Mammary epithelial cell (primary cell): Measurements from ENCODE around the gene FAM3A.

ENCODE experiments used
- CTCF ChIP-seq, 2 donors: IDR thresholded peaks in 1 of 2; conservative IDR thresholded peaks in 1 of 2; 2 replicates each; pipeline ENCODE4 v1.5.1; 2011 to 2012; ENCODE audit warnings: inconsistent platforms in 2 of 2, low read length in 2 of 2, mild to moderate bottlenecking in 2 of 2, control low read depth in 1 of 2, low read depth in 1 of 2; ENCODE audit not compliant: insufficient read depth in 1 of 2; ENCODE audit errors: extremely low read depth in 1 of 2
- EZH2 ChIP-seq: IDR thresholded peaks from 2 replicates; pipeline ENCODE4 v1.6.1; 2012; ENCODE audit warnings: low read length, inconsistent platforms, borderline replicate concordance

GRCh38 chrX:154541589-154541895 is 25.5 kb upstream of the FAM3A start:
- TF ChIP-seq CTCF (conservative IDR thresholded peaks at IDR 0.05 in 1 of 2, IDR thresholded peaks at IDR 0.05 in 1 of 2; ENCODE audit: extremely low read depth in 1 of 2, insufficient read depth in 1 of 2, low read depth in 1 of 2, low read length in 2 of 2) (no peak), EZH2 (no peak)
